Ascending aorta (tissue), 2 donors: Measurements from ENCODE around the gene RIPK3. TPM values are rescaled to one million over a fixed set of nuclear protein-coding genes. Genes with fewer than 3 reads are reported as not detected.

ENCODE experiments used
- DNase-seq, 2 donors: peaks; one replicate each; pipeline ENCODE4 v3.0.0-alpha.2; 2019; ENCODE audit warnings: low spot score in 2 of 2
- H3K27ac ChIP-seq, 2 donors: fragments of 200-600 bp; sonication (generic); one replicate each; pipeline ENCODE4 v1.5.1; 2016 to 2017; ENCODE audit warnings: mild to moderate bottlenecking in 1 of 2
- H3K27me3 ChIP-seq: fragments of 200-600 bp; sonication (generic); one replicate; pipeline ENCODE4 v1.5.1; 2017
- H3K36me3 ChIP-seq, 2 donors: fragments of 200-600 bp; sonication (generic); one replicate each; pipeline ENCODE4 v1.5.1; 2016
- H3K4me1 ChIP-seq, 2 donors: fragments of 200-600 bp; sonication (generic); one replicate each; pipeline ENCODE4 v1.5.1; 2016 to 2017; ENCODE audit warnings: mild to moderate bottlenecking in 1 of 2
- H3K4me3 ChIP-seq, 2 donors: fragments of 200-600 bp; sonication (generic); one replicate each; pipeline ENCODE4 v1.5.1; 2016 to 2017; ENCODE audit warnings: mild to moderate bottlenecking in 1 of 2
- H3K9me3 ChIP-seq, 2 donors: fragments of 200-600 bp; sonication (generic); one replicate each; pipeline ENCODE4 v1.5.1; 2016
- CTCF ChIP-seq, 3 experiments: fragments of 200-600 bp in 2 of 3; fragments of 450-650 bp in 1 of 3; sonication (generic) in 2 of 3; IDR thresholded peaks; one replicate each; pipeline ENCODE4 v1.5.1; 2016 to 2019; ENCODE audit warnings: antibody characterized with exemption in 3 of 3, mild to moderate bottlenecking in 1 of 3, moderate library complexity in 1 of 3
- intact Hi-C: fragments of 100-400 bp; cut with DNase I; formaldehyde crosslinking; loops from one replicate; pipeline ENCODE4 v1.15.1; 2023
- total RNA-seq: library from RNA; depleted of rRNA; stranded (reverse); fragments of >200 nt; gene quantifications from one replicate; pipeline ENCODE4 v1.1.0, GENCODE V29; 2016

RIPK3 gene
- total RNA-seq, 1 donor from 2014 or later, result 2.3 TPM

GRCh38 chr14:24384169-24384568 is 44.4 kb upstream of the RIPK3 start:
- intact Hi-C loops, result no loop called here
- Histone ChIP-seq H3K36me3 (no peaks in the 10 kb centered on the region), H3K27ac (no peak overlapping the region), H3K4me1 (no peaks in the 10 kb centered on the region), H3K9me3 (no peaks in the 10 kb centered on the region), H3K4me3 (no peak overlapping the region), H3K27me3 (no peaks in the 10 kb centered on the region)
- TF ChIP-seq CTCF (IDR thresholded peaks at IDR 0.05), result no peak
- no peak for DNase-seq

- peaks cover 0 to 2% of the 10 kb centered on the region in 2 donors for H3K36me3 ChIP-seq
- DNase-seq, result no peak
- no peak for TF ChIP-seq CTCF (IDR thresholded peaks at IDR 0.05)
These were observed 42.2 kb upstream of the RIPK3 start for GRCh38 chr14:24382064-24382371.

GRCh38 chr14:24381363-24382063 is 41.7 kb upstream of the RIPK3 start:
- no peaks in the 10 kb centered on the region for H3K4me1 ChIP-seq

More at GRCh38 chr14:24382064-24382371, 42.2 kb upstream of the RIPK3 start:
- intact Hi-C loops, result no loop called here
- no peak overlapping the region for H3K4me3 ChIP-seq
- H3K4me1 ChIP-seq, result no peaks in the 10 kb centered on the region
- no peaks in the 10 kb centered on the region for H3K27me3 ChIP-seq
- H3K9me3 ChIP-seq, result no peaks in the 10 kb centered on the region
- no peak overlapping the region for H3K27ac ChIP-seq

GRCh38 chr14:24379907-24380730 is 40.3 kb upstream of the RIPK3 start:
- intact Hi-C loops, result no loop called here
- no peaks in the 10 kb centered on the region for H3K9me3 ChIP-seq
- H3K4me3 ChIP-seq, result no peak overlapping the region
- no peak for TF ChIP-seq CTCF (IDR thresholded peaks at IDR 0.05)
- H3K36me3 ChIP-seq, result peaks cover 0 to 21% of the 10 kb centered on the region in 2 donors
- no peaks in the 10 kb centered on the region for H3K27me3 ChIP-seq
- H3K4me1 ChIP-seq, result no peaks in the 10 kb centered on the region
- no peak for DNase-seq
- H3K27ac ChIP-seq, result no peak overlapping the region

More at GRCh38 chr14:24381363-24382063, 41.7 kb upstream of the RIPK3 start:
- peaks cover 0 to 7% of the 10 kb centered on the region in 2 donors for H3K36me3 ChIP-seq
- TF ChIP-seq CTCF (IDR thresholded peaks at IDR 0.05), result no peak
- H3K4me3 ChIP-seq, result no peak overlapping the region
- no peaks in the 10 kb centered on the region for H3K9me3 ChIP-seq
- intact Hi-C loops, result no loop called here
- H3K27me3 ChIP-seq, result no peaks in the 10 kb centered on the region
- H3K27ac ChIP-seq, result no peak overlapping the region
- DNase-seq, result no peak

GRCh38 chr14:24378981-24379906 is 39.5 kb upstream of the RIPK3 start:
- no peak for DNase-seq

More at GRCh38 chr14:24378981-24379906, 39.5 kb upstream of the RIPK3 start:
- intact Hi-C loops, result no loop called here
- no peak for TF ChIP-seq CTCF (IDR thresholded peaks at IDR 0.05)
- H3K27ac ChIP-seq, result no peak overlapping the region
- no peaks in the 10 kb centered on the region for H3K4me1 ChIP-seq
- peaks cover 3 to 26% of the 10 kb centered on the region in 2 donors for H3K36me3 ChIP-seq
- H3K9me3 ChIP-seq, result no peaks in the 10 kb centered on the region
- no peak overlapping the region for H3K4me3 ChIP-seq
- H3K27me3 ChIP-seq, result no peaks in the 10 kb centered on the region
